ENCODE data around the gene RAP1GAP. TPM values are rescaled to one million over a fixed set of nuclear protein-coding genes. Genes with fewer than 3 reads are reported as not detected.

Gene RAP1GAP
- total RNA-seq, 1 donor from 2014 or later: 0.07 TPM

DNA sequence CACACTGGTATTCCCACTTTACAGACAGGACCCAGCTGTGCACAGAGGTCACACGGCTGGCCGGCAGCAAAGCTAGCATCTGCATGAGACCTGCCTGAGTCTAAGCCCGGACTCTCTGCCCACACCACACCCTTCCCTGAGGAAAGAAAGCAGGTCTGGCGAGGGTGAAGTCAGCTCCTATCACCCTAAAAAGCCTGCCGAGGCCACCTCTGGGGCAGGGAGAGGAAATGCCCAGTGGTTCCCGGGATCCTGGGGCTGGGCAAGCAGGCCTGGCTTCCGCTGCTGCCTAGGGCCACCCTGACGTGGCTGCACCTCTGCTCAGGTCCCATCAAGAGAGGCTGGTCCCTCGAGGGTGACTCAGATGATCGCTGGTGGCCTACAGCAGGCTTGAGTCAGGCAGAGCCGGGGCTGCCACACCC lies 42.2 kb downstream of the RAP1GAP start:
- no peak for DNase-seq (ENCODE audit: low read depth, low spot score)

DNA sequence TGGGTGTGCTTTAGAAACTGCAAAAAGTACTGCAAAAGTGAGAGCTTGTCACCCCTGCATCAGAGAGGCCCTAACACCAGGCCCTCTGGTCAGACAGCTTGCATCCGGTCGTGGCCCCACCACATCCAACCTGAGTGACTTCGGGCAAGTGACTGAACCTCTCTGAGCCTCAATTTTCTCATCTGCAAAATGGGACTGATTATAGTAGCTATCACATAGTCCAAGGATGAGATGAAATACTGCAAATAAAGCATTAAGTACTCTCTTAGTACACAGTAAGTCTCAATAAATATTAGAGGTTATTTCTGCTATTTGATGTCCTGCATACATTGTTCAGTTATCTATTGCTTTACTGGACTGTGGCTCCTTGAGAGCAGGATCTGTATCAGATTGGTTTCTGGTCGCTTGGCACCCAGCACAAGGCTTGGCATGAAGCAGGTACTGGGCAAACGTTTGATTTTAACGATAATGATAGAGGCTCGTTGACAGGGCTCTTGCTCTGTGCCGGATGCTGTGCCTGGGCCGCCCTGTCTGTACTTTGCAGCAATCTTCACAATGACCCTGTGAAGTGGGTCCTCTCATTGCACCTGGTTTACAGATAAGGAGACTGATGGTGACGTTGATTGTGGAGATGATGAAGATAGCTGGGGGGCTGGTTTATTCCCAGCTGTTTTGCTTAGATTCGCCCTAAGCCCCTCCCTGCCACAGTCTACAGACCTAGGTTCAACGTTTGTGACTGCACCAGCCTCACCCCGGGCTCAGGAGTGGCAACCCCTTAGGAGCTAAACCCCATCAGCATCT lies 43.6 kb downstream of the RAP1GAP start:
- no peak for DNase-seq (ENCODE audit: low read depth, low spot score)

GRCh38 chr1:21624571-21625389 lies 44.4 kb downstream of the RAP1GAP start:
- no peak for DNase-seq (ENCODE audit: low read depth, low spot score)

DNA sequence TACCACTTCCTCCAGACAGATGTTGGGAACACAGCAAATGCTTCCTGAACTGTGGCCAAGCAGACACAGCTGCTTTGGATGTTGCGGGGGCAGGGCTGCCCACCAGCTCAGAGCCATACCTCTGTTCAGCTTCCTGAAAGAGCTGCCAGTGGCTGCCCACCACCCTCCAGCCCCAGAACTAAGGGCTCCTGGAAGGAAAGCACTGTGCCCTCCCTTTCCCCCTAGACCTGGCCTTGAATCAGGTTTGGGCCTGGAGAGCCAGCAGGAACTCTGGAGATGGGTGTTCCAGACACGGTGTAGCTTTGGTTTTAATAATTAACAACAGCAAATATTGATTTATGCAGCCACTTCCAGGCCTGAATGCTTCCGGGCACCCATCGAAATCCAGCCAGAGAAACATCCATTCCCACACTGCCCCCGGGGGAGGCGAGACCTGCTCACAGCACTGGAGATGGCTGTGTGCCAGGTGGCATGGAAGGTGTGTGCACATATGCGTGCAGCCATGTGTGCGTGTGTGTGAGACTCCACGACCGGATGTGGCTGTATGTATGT lies 45.7 kb downstream of the RAP1GAP start:
- DNase-seq (ENCODE audit: low read depth, low spot score): no peak

DNA sequence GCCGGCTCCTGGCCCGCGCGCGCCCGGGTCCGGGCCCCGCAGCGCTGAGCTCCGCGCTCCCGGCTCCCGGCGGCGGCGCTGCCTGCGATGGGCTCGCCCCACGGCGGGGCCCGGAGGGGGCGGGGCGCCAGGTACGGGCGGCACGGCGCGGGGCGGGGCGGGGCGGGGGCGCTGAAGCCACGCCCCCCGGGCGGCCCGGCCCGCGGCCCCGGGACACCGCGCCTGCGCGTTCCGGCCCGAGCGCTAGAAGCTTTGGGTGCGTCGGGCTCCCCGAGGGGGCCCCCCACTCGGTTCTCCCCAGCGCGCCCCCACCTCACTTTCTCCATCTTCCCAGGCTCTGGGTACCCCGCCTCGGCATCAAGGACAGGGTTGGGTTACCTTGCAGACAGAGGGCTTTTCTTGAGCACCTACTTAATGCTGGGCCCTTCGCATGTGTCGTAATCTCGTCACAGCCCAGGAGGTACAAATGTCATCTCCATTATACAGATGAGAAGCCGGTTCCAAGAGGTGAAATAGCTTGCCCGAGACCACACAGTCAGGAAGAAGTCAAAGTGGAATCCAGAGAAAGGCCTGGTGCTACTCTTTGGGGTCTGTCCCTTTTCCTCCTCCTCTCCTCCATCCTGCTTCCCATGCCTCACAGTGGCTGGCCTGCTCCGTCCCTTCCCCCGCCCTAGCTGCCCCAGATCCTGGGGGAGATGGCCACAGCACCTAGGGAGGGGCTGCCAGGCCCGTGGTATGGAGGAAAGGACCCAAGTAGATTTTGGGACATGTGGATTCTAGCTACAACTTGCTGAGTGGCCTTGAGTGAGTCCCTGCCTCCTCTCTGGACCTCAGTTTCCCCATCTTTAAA lies 46.5 kb downstream of the RAP1GAP start:
- DNase-seq (ENCODE audit: low read depth, low spot score): no peak

- no peak for DNase-seq (ENCODE audit: low read depth, low spot score)
Measured at GRCh38 chr1:21621761-21622436, 47.3 kb downstream of the RAP1GAP start.

DNA sequence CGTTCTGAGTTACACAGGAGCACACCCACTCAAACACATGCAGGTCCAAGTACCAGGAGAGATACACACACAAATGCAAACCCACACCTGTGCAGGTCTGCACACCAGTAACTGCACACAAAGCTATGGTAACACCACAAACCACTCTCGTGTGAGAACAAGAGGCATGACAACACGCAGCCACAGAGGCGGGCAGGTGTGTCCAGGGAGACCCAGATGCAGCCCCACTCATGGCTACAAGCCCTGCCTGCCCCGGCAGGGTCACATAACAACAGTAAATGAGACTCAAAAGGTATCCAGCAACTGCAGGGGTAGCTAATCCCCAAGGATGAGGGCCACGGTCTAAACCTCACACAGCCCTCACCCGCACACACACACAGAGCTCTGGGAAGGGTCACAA lies 48.1 kb downstream of the RAP1GAP start:
- no peak for DNase-seq (ENCODE audit: low read depth, low spot score)

GRCh38 chr1:21620496-21620895 lies 48.7 kb downstream of the RAP1GAP start:
- DNase-seq (ENCODE audit: low read depth, low spot score): no peak

- no peak for DNase-seq (ENCODE audit: low read depth, low spot score)
Measured at GRCh38 chr1:21620011-21620410, 49.1 kb downstream of the RAP1GAP start.

DNA sequence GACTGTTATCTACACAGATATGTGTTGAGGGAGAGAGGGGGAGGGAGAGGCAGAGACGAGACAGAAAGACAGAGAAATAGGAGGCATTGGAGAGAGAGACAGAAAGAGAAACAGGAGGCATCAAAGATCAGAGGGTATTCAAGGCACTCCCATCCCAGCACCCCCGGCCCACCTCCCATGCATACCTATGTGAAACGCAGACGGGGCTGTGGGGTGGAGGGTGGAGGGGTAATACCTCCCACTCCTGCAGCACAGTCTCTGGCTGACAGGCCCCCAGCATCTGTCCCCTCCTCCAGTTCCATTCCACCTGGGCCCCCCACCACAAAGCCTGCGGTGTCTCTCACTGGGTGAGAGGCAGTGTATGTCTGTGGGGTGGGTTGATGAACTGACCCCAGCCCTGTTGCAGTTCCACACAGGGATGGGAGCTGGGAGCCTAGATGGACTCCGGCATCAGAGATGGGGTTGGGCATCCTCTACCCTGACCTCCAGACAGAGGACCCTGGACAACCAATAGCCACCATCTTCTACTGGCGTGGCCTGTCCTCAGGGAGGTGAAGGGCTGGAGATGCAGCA lies 49.7 kb downstream of the RAP1GAP start:
- no peak for DNase-seq (ENCODE audit: low read depth, low spot score)

GRCh38 chr1:21618561-21619374 lies 50.4 kb downstream of the RAP1GAP start:
- DNase-seq (ENCODE audit: low read depth, low spot score): no peak

- no peak for DNase-seq (ENCODE audit: low read depth, low spot score)
Measured at GRCh38 chr1:21618059-21618458, 51.1 kb downstream of the RAP1GAP start.

GRCh38 chr1:21617126-21617738 lies 51.9 kb downstream of the RAP1GAP start:
- DNase-seq (ENCODE audit: low read depth, low spot score): no peak

DNA sequence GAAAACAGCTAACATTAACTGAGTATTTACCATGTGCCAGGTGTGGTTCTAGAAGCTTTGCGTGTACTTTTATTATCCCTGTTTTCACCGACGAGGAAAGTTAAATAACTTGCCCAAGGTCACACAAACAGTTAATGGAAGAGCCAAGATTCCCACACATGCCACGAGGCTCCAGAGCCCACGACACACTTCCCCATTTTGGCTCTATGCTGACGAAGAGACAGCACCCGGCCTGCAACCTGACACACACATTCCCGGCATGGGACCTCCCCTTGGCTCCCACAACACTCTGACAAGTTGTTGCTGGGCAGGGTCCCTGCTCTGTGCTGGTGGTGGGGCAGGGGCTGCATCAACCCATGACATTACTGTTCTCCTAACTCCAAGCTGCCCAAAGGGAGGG lies 52.8 kb downstream of the RAP1GAP start:
- DNase-seq (ENCODE audit: low read depth, low spot score): no peak

GRCh38 chr1:21614419-21615115 lies 54.6 kb downstream of the RAP1GAP start:
- DNase-seq (ENCODE audit: low read depth, low spot score): no peak

DNA sequence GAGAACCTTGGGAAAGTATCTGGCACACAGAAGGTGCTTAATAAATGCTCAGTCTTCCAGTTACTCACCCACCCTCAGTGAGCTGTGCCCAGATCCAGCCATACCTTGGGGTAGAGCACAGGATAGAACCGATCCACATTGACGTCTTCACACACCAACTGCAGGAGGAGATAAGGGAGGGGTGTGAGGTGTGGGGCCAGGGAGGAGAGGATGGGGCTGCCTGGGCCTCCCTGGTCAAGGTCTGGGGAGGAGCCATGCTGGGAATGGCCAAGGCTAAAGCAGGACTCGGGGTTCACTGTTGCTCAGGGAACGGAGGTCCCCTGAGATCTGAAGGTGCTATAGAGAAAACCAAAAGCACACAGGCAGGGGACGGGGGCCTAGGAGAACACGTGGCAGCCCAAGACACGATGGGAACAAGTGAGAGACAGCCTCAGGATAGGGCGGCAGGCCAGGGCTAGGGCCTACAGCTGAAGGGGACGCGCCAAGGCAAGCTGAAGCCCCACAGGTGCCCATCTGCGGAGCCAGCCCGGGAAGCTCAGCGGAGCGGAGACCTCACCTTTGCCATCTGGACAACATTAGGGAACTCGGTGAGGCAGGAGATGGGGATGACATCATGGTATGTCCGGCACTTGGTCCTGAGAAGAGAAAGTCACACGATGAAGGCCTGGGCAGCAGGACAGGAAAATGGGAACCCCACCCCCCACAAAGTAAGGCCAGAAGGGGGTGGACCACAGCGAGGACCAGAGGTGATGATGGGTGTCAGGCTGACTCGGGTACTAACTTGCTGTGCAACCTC lies 55.9 kb downstream of the RAP1GAP start:
- no peak for DNase-seq (ENCODE audit: low read depth, low spot score)

GRCh38 chr1:21612057-21612456 lies 57.1 kb downstream of the RAP1GAP start:
- no peak for DNase-seq (ENCODE audit: low read depth, low spot score)
